Glutamatergic neuron (in vitro differentiated cells): ENCODE measurements around the gene GCH1. TPM values are rescaled to one million over a fixed set of nuclear protein-coding genes. Genes with fewer than 3 reads are reported as not detected.

Experiments used
- DNase-seq: peaks from one replicate; pipeline ENCODE4 v3.0.0; 2022
- H3K27ac Mint-ChIP-seq: one replicate; pipeline ENCODE4 v1.8.0; 2020; ENCODE audit warnings: mild to moderate bottlenecking, mixed read lengths, inconsistent platforms; ENCODE audit not compliant: unreplicated experiment
- H3K27me3 Mint-ChIP-seq: one replicate; pipeline ENCODE4 v1.8.0; 2020; ENCODE audit warnings: mild to moderate bottlenecking, moderate library complexity, mixed read lengths, inconsistent platforms; ENCODE audit not compliant: unreplicated experiment
- H3K36me3 Mint-ChIP-seq: one replicate; pipeline ENCODE4 v1.8.0; 2020; ENCODE audit warnings: mild to moderate bottlenecking, mixed read lengths, inconsistent platforms; ENCODE audit not compliant: unreplicated experiment
- H3K4me1 Mint-ChIP-seq: one replicate; pipeline ENCODE4 v1.8.0; 2020; ENCODE audit warnings: mild to moderate bottlenecking, low read depth, mixed read lengths, inconsistent platforms; ENCODE audit not compliant: unreplicated experiment
- H3K4me3 Mint-ChIP-seq: one replicate; pipeline ENCODE4 v1.8.0; 2020; ENCODE audit warnings: mild to moderate bottlenecking, mixed read lengths, inconsistent platforms; ENCODE audit not compliant: unreplicated experiment
- H3K9me3 Mint-ChIP-seq: one replicate; pipeline ENCODE4 v1.8.0; 2020; ENCODE audit warnings: mild to moderate bottlenecking, moderate library complexity, mixed read lengths, inconsistent platforms; ENCODE audit not compliant: unreplicated experiment
- microRNA-seq: library from miRNA; unstranded; fragments of <30 nt; microRNA quantifications from one replicate; pipeline ENCODE4, GENCODE V29; 2020; ENCODE audit not compliant: unreplicated experiment
- total RNA-seq: library from RNA; stranded (reverse); fragmentation: NEBNext Ultra II Directional; extraction: Animal tissue kit (Norgen Biotek cat#: 25700); gene quantifications from one replicate; pipeline ENCODE4 v1.2.1, GENCODE V29; 2021; ENCODE audit not compliant: unreplicated experiment
- TF ChIP-seq, protein P1 (sequence below): fragments of 200-600 bp; sonication (generic); IDR thresholded peaks from one replicate; pipeline ENCODE4 v1.5.0; 2021; ENCODE audit not compliant: partially characterized antibody, unreplicated experiment

GCH1 gene
- total RNA-seq, 1 donor from 2014 or later: 2.4 TPM

DNA sequence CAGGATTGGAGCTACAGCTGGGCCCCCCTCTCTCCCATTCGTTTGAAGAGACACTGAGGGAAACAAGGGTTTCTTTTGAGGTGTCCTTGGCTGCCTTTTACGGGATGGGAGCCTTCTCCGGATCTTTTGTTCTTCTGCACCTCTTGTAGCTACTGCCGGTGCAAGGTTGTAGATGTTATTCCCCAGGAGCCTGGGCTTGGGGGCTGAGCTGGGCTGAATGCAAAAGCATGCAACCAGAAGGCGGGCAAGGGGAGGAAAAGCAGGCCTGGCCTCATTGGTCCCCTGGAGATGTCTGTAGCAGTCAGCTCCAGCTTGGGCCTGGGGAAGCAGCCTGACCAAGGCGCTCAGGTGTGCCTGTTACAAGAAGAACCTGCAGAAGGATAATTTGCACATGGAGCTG lies 110.3 kb downstream of the GCH1 start:
- no peak for DNase-seq
- Mint-ChIP-seq H3K9me3 (no peaks in the 10 kb centered on the region), H3K27me3 (peaks cover 2% of the 10 kb centered on the region), H3K4me3 (no peak overlapping the region), H3K27ac (no peak overlapping the region), H3K36me3 (peaks cover 5% of the 10 kb centered on the region), H3K4me1 (no peaks in the 10 kb centered on the region)
- TF ChIP-seq, protein P1, sequence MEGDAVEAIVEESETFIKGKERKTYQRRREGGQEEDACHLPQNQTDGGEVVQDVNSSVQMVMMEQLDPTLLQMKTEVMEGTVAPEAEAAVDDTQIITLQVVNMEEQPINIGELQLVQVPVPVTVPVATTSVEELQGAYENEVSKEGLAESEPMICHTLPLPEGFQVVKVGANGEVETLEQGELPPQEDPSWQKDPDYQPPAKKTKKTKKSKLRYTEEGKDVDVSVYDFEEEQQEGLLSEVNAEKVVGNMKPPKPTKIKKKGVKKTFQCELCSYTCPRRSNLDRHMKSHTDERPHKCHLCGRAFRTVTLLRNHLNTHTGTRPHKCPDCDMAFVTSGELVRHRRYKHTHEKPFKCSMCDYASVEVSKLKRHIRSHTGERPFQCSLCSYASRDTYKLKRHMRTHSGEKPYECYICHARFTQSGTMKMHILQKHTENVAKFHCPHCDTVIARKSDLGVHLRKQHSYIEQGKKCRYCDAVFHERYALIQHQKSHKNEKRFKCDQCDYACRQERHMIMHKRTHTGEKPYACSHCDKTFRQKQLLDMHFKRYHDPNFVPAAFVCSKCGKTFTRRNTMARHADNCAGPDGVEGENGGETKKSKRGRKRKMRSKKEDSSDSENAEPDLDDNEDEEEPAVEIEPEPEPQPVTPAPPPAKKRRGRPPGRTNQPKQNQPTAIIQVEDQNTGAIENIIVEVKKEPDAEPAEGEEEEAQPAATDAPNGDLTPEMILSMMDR: no peak

Small RNAs within 50 kb of the gene (microRNA-seq; reads per million reads assigned to microRNA genes)
- gene MIR4308: not detected

Other genes starting within 250 kb of the GCH1 start
- 13.9 TPM for gene WDHD1, start 124.3 kb upstream of the GCH1 start, total RNA-seq
- 39.1 TPM for gene SOCS4, start 124.4 kb upstream of the GCH1 start, total RNA-seq
- 97.9 TPM for gene MAPK1IP1L, start 148.8 kb upstream of the GCH1 start, total RNA-seq
- gene LGALS3, start 226.4 kb upstream of the GCH1 start, total RNA-seq: not detected